HUES48 (cell line): Measurements from ENCODE around the gene PHOX2B.
"Not testable (repeated sequence)": the region's sequence is repeated elsewhere in the genome, so short reads cannot be mapped to it uniquely, and the experiment has no call there.

Experiments
- H3K27ac ChIP-seq: one replicate; pipeline ENCODE4 v1.7.0; 2013; ENCODE audit warnings: low read depth, low read length, inconsistent platforms
- H3K27me3 ChIP-seq: 2 replicates; pipeline ENCODE4 v1.6.1; 2013; ENCODE audit warnings: mild to moderate bottlenecking, low read length; ENCODE audit not compliant: control insufficient read depth, insufficient read depth
- H3K36me3 ChIP-seq: 2 replicates; pipeline ENCODE4 v1.6.1; 2013; ENCODE audit warnings: low read length; ENCODE audit not compliant: control insufficient read depth, insufficient read depth
- H3K4me1 ChIP-seq: 2 replicates; pipeline ENCODE4 v1.6.1; 2013; ENCODE audit warnings: mild to moderate bottlenecking, low read length; ENCODE audit not compliant: control insufficient read depth, insufficient read depth
- H3K4me3 ChIP-seq: 2 replicates; pipeline ENCODE4 v1.5.1; 2013; ENCODE audit warnings: mild to moderate bottlenecking, low read depth, low read length
- H3K9ac ChIP-seq: 2 replicates; pipeline ENCODE4 v1.6.1; 2013; ENCODE audit warnings: mild to moderate bottlenecking, low read depth, low read length, moderate library complexity
- H3K9me3 ChIP-seq: 2 replicates; pipeline ENCODE4 v1.6.1; 2013; ENCODE audit warnings: low read length; ENCODE audit not compliant: control insufficient read depth, insufficient read depth

The PHOX2B gene

GRCh38 chr4:41747230-41748055 lies 1.1 kb downstream of the PHOX2B start:
- Histone ChIP-seq H3K4me1 (peaks cover 51% of the 10 kb centered on the region), H3K4me3 (0 out of 2 replicates have a peak overlapping the region, but pooled peaks have one; percentile 15), H3K27me3 (peaks cover 100% of the 10 kb centered on the region), H3K9me3 (no peaks in the 10 kb centered on the region), H3K36me3 (no peaks in the 10 kb centered on the region), H3K27ac (no peak overlapping the region), H3K9ac (no peak overlapping the region)

GRCh38 chr4:41746440-41747229 lies 1.9 kb downstream of the PHOX2B start:
- Histone ChIP-seq H3K36me3 (no peaks in the 10 kb centered on the region), H3K9ac (no peak overlapping the region), H3K27me3 (peaks cover 100% of the 10 kb centered on the region), H3K9me3 (no peaks in the 10 kb centered on the region), H3K4me3 (no peak overlapping the region), H3K27ac (no peak overlapping the region), H3K4me1 (peaks cover 49% of the 10 kb centered on the region)

DNA sequence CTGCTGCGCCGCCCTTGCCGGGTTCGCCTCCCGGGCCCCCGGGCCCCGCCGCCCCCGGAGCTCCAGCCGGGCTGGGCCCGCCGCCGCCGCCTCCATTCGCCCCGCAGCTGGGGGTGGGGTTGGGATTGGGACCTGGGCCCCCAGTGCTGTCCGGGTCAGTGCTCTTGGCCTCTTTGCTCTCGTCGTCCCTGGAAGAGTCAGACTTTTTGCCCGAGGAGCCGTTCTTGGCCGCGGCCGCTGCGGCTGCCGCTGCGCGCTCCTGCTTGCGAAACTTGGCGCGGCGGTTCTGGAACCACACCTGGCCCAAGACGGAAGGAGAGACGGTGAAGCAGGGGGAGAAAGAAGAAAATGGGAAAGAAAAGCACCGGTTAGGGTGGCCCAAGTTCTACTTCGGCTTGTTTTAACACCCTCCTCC lies 2.5 kb downstream of the PHOX2B start:
- H3K27ac ChIP-seq: no peak overlapping the region
- no peak overlapping the region for H3K9ac ChIP-seq
- peaks cover 100% of the 10 kb centered on the region for H3K27me3 ChIP-seq
- no peak overlapping the region for H3K4me3 ChIP-seq
- H3K9me3 ChIP-seq: no peaks in the 10 kb centered on the region
- peaks cover 49% of the 10 kb centered on the region for H3K4me1 ChIP-seq
- no peaks in the 10 kb centered on the region for H3K36me3 ChIP-seq

DNA sequence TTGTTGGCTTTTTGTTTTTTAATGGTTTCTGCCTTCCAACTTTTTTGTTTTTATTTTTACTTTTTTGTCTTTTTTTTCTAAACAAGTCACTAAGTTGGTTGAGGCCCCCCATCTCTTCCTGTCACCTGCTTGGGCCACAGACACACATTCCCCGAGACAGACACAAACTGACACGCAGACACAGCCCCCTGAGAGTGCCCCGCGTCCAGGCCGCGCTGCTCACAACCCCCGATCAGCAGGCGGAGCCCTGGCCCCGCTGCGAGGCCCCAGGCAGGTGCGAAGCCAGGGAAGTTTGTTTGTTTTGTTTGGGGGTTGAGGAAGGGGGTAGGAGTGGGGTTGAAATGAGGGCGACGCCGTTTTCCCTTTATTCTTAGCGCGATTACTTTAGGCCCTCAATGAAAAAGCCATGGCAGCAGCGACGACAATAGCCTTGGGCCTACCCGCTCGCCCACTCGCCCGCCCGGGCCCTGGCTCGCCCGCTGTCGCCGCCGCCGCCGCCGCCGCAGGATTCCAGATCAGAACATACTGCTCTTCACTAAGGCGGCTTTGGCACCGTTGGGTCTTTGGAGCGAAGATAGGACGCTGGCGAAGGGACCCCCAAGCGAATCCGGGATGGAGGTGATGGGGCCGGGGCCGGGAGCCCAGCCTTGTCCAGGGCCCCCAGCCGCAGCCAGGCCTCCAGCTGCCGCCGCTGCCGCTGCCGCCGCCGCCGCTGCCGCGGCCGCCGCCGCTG lies 3.1 kb downstream of the PHOX2B start:
- Histone ChIP-seq H3K4me1 (peaks cover 44% of the 10 kb centered on the region), H3K9ac (no peak overlapping the region), H3K27ac (no peak overlapping the region), H3K9me3 (no peaks in the 10 kb centered on the region), H3K27me3 (peaks cover 100% of the 10 kb centered on the region), H3K4me3 (no peak overlapping the region), H3K36me3 (no peaks in the 10 kb centered on the region)

- peaks cover 100% of the 10 kb centered on the region for H3K27me3 ChIP-seq
- H3K4me1 ChIP-seq: peaks cover 37% of the 10 kb centered on the region
- H3K27ac ChIP-seq: no peak overlapping the region
- no peak overlapping the region for H3K9ac ChIP-seq
- H3K4me3 ChIP-seq: no peak overlapping the region
- H3K36me3 ChIP-seq: no peaks in the 10 kb centered on the region
- no peaks in the 10 kb centered on the region for H3K9me3 ChIP-seq
Observed at GRCh38 chr4:41744572-41745291, 3.8 kb downstream of the PHOX2B start.

DNA sequence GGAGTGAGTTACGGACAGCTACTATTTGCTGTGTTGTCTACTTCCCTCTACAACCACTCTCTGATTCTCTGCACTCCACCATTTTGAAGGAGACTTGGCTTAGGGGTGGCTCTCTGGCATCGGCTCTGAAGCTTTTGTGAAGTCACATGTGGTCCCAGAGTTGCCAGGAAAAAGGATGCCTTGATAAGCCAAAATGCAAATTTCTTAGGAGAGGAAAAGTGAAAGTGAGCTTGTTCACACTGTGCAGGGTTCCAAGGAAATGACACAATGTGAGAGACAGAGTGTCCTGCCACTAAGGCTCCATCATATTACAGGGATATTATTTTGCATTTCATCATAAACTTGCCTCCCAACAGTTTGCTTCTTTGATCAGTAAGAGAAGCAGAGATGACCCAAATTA lies 7.2 kb downstream of the PHOX2B start:
- peaks cover 78% of the 10 kb centered on the region for H3K27me3 ChIP-seq
- H3K4me1 ChIP-seq: peaks cover 9% of the 10 kb centered on the region
- H3K36me3 ChIP-seq: no peaks in the 10 kb centered on the region
- H3K4me3 ChIP-seq: no peak overlapping the region
- no peaks in the 10 kb centered on the region for H3K9me3 ChIP-seq
- no peak overlapping the region for H3K9ac ChIP-seq
- no peak overlapping the region for H3K27ac ChIP-seq

GRCh38 chr4:41737491-41737890 lies 11.0 kb downstream of the PHOX2B start:
- not testable (repeated sequence) for H3K27ac ChIP-seq, H3K9me3 ChIP-seq, H3K9ac ChIP-seq, H3K4me3 ChIP-seq, H3K36me3 ChIP-seq, H3K4me1 ChIP-seq
- H3K27me3 ChIP-seq: peaks cover 43% of the 10 kb centered on the region

GRCh38 chr4:41734371-41734770 lies 14.2 kb downstream of the PHOX2B start:
- H3K27me3 ChIP-seq: peaks cover 22% of the 10 kb centered on the region
- H3K9me3 ChIP-seq: no peaks in the 10 kb centered on the region
- no peak overlapping the region for H3K27ac ChIP-seq
- H3K4me3 ChIP-seq: no peak overlapping the region
- H3K36me3 ChIP-seq: no peaks in the 10 kb centered on the region
- H3K9ac ChIP-seq: no peak overlapping the region
- H3K4me1 ChIP-seq: no peaks in the 10 kb centered on the region

- no peak overlapping the region for H3K27ac ChIP-seq
Observed at GRCh38 chr4:41731569-41732126, 16.9 kb downstream of the PHOX2B start.

DNA sequence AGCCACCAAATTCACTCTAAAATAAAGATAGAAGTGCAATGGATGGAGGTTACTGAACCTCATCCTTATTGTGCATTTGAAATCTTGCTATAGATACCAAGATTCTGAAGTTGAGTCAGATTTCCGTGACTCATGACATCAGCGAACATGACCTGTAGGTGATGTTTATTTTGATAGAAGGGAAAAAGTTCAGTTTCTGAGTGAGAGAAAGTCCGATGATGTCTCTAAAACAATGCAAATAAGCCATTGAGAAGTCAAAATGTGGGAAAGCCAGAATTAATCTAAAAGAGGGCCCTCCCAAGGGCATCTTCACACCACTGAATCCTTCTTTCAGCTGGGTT lies 20.0 kb downstream of the PHOX2B start:
- no peaks in the 10 kb centered on the region for H3K9me3 ChIP-seq
- H3K36me3 ChIP-seq: no peaks in the 10 kb centered on the region
- no peak overlapping the region for H3K27ac ChIP-seq
- H3K27me3 ChIP-seq: peaks cover 36% of the 10 kb centered on the region
- H3K4me3 ChIP-seq: no peak overlapping the region
- no peak overlapping the region for H3K9ac ChIP-seq
- H3K4me1 ChIP-seq: no peaks in the 10 kb centered on the region

More at GRCh38 chr4:41731569-41732126, 16.9 kb downstream of the PHOX2B start:
- no peak overlapping the region for H3K9ac ChIP-seq
- H3K9me3 ChIP-seq: no peaks in the 10 kb centered on the region
- no peak overlapping the region for H3K4me3 ChIP-seq
- H3K27me3 ChIP-seq: peaks cover 32% of the 10 kb centered on the region
- no peaks in the 10 kb centered on the region for H3K4me1 ChIP-seq
- H3K36me3 ChIP-seq: no peaks in the 10 kb centered on the region
